GM21515 (cell line): ENCODE results near the gene PXDN.

ENCODE experiments used
- ATAC-seq: cut with Tn5 transposase; IDR thresholded peaks from one replicate; pipeline ENCODE4 v1.9.1; 2021; ENCODE audit not compliant: unreplicated experiment

Gene PXDN

DNA sequence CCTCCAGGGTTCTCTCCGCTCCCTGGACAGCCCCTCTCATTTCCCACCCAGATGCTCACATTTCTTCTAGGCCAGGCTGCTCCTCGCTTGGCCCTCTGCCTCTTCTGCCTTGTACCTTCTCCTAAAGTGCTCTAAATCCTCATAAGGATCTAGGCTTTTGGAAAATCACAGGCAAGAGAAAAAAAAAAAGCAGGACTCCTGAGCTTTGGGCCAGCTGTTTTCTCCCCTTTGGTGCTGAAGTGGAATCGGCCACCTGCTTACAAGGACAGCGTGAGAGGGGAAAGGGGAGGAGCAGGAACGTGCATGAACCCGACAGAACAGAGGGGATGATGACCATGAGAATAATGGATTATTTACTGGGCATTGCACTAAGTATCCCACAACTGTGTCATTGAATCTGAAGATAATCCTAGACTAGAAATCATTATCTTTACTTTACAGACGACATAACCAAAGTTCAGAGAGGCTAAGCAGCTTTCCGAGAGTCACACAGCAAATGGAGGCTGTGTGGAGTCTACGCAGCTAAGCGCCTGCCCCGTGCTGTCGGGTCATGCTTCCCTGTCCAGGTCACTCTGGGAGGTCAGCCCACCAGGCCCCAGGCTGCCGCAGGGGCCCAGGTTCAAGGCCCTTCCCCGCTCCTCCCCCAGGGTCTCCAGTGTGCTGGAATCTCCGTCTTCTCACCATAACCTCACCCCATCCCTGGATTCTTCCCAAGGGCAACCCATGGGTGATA, 141.9 kb downstream of the PXDN start:
- no peak for ATAC-seq

DNA sequence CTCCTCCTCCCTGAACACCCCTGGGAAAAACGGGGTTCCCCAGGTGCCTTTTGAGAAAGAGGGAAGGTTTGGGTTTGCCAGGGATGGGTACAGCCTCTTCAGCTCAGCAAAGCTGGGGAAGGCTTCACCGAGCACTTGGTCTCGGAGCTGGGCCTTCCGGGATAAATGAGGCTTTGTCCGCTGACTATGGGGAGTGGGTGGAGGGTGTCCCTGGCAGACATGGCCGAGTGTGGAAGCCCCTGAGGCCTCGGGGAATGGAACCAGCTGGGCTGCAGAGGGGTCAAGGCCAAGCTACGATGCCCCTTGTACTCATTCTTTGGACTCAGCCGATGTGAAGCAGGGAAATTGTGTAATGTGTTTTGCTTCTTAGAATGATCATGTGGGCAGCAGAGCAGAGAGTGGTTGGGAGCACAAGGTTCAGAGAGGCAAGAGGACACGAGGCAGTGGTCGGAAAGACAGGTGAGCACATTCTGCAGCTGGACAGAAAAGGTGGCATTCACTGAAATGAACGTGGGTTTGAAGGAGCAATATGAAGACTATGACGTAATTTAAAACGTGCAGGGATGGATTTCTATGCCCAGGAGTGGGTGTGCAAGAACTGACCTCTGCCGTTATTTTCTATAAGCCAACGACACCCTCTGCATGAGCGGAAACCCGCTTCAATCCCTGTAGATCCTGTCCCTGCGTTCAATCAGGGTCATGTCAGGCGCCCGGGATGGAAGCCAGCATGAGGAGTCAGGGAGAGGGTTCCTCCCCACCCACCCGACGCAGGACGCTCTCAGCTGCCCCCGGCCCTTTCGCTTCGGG, 142.6 kb downstream of the PXDN start:
- ATAC-seq, result no peak

DNA sequence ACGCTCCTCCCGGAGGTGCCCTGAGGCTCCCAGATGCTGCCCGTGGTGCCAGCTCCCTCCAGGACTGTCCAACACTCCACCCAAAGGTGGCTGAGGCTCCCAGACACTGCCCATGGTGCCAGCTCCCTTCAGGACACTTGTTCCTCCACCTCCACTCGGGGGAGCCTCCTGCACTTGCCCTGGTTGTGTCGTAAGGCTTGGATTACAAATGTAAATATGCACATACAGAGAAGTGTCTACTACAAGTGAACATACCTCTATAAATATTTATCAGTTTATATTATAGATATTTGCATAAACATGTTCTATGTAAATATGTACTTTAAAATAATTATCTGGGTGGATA, 143.3 kb downstream of the PXDN start:
- ATAC-seq, result no peak

DNA sequence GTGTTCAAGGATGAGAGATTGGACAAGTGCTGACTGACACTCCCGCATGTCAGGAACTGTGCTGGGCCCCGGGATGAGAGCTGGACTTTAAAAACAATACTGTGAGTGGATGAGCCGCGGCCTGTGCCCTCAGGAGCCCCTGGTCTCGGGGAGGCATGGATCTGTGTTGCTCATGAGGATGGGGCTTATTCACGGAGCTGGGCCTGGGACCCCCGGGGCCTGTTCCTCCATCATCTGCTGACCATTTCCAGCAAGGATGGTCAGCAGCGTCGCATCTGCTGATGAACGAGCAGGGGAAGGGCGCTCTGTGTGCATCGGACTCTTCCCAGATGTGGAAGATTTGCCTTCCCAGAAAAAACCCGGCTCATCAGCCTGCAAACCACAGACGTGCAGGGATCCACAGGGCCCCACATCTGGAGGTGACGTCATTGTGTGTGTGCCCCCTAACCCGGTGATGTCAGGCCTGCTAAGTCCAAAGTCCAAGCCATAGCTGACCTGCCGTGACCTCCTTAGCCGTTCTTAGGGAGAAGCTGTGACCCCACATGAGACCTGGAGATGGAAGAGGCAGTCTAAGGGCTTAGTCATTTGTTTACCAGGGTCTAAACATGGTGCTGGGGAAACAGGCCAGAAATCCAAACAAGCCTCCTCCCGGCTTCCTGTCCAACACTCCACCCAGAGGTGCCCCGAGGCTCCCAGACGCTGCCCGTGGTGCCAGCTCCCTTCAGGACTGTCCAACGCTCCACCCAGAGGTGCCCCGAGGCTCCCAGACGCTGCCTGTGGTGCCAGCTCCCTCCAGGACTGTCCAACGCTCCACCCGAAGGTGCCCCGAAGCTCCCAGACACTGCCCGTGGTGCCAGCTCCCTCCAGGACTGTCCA, 143.9 kb downstream of the PXDN start:
- ATAC-seq, result no peak

DNA sequence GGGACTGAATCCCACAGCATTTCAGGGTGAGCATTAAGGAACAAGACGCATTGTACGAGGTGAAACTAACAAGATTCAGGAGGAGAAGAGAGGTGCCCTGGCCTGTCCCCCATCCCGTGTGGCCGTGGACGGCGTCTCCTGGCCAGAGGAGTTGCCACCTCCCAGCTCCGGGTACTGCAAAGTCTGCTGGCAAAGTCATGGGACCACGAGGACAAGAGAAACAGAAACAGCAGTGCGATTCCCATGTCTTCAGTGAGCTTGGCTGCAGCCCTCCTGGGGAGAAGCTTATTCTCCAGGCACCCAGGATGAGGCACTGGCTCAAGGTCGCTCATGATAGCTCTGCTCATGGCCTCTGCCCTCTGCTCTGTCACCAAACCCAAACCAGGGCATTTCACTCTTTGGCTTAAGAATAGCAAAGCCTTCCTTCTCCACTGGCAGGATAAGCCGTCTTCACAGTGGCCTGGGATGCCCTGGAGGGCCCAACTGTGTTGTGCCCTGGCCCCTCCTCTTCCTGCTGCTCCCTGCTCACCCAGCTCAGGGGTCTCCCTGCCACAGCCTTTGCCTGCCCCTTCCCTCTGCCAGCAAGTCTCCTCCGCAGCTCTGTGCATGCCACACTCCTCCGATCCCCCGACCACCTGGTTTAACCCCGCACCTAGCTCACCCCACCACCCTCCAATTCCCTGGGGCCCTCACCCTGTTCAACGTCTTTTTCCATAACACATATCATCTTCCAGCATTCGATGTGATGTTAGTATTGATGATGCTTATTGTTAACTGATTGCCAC, 144.8 kb downstream of the PXDN start:
- ATAC-seq, result no peak

DNA sequence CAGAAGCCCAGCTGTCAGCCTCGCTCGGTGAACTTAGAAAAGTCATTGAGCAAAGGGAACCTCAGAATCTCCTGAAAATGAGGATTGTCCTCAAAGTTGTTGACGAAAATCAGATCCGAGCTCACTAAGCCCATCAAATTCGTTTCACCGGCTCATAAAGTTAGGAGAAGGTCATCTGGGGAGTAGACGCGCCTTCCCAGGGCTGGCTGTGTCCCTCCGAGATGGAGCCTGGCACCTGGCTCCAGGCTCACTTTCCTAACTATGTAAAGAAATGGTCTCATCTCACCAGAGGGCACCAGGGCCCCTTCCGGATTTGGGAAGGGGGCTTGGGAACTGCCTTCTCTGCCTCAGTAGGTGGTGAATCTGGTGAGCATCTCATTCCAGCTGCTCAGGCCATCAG, 145.5 kb downstream of the PXDN start:
- ATAC-seq, result no peak

DNA sequence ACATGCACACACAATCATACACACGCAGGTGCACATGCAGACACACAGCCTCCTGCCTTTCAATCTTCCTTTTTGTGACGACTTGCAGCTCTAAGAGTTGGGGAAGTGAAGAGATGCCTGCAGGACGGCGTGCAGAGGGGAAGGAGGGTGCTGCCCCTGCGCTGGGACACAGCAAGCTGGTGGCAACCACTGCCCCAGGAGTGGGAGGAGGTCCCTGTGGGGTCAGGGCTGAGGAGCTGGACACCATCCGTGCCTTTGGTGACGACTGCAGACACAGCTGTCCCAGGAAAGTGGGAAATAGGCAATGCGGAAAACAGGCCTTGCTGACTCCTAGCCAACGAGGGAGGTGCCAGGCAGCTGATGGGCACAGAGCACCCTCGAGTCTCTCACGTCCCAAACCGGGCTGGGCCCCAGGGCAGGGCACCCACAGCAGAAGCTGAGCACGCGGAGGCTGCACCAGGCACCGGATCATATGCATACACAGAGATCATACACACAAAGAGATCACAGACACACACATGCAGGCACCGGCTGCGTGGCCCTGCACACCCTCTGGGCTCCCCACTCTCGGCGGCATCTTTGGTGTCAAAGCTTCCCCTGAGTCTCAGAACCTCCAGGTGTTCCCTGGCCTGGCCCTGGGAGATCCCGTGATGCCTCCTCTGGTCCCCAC, 146.1 kb downstream of the PXDN start:
- no peak for ATAC-seq

DNA sequence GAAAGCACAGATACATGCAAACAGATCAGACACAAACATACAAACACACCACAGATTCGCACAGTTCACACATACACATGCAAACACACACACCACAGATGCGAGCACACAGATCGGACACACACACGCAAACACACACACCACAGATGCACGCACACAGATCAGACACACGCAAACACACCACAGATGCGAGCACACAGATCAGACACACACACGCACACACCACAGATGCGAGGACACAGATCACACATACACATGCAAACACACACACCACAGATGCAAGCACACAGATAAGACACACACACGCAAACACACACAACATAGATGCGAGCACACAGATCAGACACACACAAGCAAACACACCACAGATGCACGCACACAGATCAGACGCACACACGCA, 149.0 kb downstream of the PXDN start:
- no peak for ATAC-seq

DNA sequence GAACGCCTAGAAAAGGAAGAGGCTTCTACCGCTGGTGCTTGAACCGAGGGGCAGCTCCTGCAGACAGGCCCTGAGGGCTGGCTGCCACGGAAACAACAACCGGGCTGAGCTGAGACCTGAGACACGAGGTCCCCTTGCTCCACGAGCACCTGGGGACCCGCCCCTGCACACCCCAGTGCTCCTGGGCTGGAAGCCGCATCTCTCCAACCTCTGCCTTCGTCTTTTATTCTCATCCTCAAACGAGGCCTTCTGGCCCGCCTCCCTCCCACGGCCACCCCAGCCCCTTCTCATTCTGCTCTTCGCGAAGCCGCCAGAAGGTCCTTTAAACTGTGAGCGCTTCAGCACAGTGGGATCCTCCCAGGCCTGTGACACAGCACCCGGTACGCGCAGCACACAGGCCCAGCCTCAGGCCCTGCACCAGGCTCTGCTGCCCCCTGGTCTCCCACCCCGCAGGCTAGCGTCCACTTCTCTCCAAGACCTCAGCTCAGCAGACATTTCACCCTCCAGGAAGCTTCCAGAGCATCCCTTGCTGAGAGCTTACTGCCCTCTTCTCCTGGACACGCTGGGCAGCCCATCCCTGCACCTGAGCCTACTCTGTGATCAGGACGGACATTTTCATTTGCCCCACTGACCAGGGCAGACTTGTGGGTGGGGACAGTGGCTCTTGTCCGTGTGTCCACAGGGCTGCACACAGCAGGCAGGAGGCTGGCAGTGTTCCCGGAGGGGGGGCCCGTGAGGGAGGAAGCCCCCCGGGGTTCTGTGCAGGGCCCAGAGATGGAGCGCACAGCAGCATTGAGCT, 149.7 kb downstream of the PXDN start:
- ATAC-seq, result no peak

DNA sequence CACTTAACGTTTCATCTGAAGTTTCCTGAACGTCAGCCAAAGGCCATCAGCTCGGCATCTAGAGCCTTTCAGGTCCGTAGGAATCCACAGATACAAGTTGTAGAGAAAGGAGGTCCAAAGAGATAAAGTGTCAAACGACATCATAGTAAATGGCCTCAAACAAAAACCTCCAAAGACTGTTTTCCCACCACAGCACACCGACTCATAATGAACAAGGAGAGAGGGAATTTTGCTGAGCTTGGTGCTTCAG, 150.3 kb downstream of the PXDN start:
- ATAC-seq, result no peak

DNA sequence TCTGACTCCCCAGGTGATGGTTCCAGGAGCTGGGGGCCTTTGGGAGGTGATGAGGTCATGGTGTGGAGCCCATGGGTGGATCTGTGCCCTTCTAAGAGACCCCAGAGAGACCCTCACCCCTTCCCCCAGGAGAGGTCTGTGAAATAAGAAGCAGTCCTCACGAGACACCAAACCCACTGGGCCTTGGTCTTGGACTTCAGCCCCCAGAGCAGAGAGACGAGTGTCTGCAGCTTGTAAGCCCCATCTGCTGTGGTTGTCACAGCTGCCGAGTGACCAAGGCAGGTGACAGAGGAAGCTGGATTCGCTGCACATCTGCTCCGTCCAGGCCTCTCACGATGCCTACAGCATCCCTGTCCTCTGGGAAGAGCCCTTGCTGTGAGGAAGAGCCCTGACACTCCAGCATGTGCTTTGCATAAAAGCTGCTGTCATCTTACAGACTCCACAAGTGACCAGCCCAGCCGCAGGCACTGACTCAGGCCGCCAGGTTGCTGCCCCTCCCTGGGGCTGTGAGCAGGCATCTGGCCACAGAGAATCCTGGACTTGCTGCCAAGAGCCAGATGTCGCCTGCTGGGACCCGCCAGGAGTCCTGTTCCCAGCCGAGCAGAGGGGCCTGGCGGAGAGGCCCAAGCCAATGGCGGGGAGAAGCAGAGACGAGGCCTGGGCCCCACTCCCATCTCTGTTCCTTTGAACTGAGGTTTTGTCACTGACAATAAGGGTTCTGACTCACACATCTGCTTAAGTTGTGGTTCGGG, 150.8 kb downstream of the PXDN start:
- ATAC-seq, result no peak

DNA sequence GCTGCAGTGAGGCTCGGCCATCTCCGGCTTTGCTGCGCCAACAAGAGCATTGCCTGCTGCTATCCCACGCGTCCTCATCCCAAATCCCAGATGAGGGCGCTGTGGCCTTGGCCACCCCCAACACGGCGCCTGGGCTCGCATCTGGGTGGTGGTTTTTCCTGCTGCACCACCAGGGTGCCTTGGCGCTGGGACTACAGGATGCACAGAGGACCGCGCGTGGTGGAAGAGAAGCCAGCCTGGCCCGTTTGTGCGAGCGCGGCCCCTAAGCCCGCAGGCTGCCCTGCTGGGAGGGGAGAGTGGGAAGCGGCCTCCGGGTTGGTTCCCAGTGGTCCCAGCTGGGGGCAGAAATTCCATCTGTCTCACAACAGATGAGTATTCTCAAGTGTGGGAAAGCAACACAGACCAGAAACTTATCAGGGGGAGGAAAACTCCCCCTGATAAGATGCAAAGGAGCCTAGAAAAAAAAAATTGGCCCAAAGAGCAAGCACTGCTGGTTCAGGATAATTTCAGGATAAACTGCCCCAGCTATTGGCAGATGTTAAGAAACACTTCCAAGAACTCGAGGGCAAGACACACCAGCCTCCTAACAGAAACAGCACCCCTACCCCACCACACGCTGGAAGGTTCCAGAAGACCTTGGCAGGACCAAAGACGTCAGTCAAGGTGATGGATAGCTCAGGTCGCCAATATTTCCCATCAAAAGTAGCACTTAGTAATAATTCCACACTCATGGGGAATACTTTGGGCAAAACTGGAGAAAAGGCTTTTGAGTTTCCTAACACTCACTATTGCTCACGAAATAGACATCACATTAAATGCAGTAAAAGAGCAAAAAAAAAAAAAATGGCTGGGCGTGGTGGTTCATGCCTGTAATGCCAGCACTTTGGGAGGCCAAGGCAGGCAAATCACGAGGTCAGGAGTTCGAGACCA, 152.1 kb downstream of the PXDN start:
- ATAC-seq, result no peak

DNA sequence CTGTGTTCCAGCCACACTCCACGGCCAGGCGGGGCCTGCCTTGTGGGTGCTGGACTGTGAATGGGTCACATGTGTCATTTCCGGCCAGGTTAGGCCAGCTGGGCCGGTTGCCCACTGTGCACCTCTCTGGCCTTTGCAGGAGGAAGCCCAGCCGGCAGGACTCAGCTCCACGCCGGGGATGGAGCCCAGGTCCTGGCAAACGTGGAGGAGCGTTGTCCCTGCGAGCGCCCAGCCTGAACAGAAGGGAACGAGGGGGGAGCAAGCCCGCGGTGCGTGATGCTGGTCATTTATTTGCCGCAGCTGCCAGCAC, 152.9 kb downstream of the PXDN start:
- ATAC-seq, result no peak

DNA sequence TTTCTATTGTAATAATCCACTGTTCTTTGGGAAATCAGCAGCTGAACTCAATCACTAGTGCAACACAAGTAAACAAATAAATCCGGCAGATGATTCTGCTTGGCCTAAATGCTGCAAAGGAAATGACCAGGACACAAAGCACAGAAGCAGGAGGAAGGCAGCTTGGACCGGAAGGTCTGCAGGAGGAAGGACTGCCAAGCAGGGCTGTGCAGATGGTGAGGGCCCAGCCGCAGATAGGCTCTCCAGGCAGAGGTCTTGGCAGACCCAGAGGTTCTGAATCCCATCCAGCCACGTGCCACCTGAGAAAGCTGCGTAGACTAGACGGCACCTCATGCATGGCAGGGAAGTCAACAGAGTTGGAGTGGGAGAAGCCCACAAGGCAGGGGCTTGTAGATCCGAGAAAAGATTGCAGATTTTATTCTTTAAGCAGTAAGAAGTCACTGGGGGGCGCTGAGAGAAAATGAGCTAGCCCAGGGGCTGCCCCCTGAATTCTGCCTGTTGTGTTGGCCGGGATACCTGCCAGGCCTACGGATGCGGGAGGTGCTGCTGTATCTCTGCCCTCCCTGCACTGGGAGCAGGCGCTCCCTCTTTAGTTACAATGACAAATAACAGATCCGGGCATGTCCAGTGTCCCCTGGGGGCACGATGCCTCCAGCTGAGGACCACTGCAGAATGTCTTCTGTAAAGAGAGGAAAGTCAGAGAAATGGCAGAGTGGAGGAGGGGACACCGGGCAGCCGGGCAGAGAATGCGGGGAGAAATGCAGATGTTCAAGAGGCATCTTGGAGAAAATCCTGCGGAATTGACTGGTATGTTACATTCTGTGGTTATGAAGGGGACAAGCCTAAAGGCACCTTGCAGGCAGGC, 153.5 kb downstream of the PXDN start:
- ATAC-seq, result no peak

DNA sequence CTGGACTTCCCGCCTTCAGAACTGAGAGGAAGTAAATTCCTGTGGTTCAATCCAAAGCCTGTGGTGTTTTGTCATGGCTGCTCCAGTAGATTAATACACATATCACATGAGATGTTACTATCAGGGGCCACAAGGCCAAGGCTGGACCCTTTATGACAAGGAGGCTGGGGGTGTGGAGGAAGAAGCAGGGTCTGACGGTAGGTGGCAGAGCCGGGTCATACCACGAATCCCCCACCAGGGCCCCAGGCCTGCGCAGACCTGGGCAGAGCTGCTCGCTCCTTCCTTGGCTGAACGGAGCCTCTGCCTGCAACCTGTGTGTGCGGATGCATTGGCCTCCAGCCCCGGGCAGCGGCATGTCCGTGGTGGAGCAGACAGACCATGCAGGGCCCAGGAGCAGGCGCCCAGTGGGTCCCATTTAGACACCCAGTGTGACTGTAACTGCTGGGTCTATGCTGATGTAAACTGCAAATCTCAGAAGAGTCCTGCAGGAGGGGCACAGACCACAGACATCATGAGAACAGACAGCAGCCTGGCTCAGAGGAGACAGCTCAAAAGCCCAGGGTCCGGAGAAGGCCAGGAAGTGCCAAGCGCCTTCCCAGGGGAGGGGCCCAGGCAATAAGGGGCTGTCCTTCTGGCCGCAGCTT, 155.2 kb downstream of the PXDN start:
- no peak for ATAC-seq

DNA sequence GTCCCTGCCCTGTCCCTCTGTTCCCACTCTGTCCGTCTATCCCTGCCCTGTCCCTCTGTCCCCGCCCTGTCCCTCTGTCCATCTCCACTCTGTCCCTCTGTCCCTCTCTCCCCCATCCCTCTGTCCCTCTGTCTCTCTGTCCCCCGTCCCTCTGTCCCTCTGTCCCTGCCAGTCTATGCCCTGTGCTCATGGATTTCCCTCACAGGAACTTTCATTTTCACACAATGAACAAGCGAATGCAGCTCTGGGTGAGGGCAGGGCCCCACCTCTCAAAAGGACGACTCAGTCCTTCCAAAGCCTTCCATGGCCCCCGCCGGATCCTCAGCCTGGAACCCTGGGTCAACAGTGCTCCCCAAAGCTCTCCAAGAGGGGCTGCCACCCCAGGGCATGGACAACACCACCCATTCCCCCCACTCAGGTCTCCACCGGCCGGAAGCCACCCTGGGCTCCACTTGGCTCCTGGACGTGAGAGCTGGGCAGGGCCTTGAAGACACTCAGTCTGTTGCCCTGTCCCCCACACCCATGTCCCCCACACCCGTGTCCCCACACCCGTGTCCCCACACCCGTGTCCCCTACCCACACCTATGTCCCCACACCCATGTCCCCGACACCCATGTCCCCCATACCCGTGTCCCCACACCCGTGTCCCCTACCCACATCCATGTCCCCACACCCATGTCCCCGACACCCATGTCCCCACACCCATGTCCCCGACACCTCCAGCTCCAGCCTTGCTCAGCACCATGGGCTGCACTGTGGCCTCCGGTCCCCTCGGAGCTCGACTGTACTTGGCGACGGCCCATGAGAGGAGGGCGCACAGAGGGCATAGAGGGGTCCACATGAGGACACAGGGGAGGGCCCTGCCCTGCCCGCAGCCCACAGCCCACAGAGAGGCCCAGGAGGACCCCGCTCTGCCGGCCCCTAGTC, 156.0 kb downstream of the PXDN start:
- ATAC-seq, result no peak
